ENCODE results near the gene SFXN5. TPM values are rescaled to one million over a fixed set of nuclear protein-coding genes. Genes with fewer than 3 reads are reported as not detected.
A peak's percentile ranks its signal among the peaks of the same experiment; 100 is the strongest.

Gene SFXN5
- total RNA-seq, 6 experiments from 2014 or later = 10.2 to 17.0 (median 14.7) TPM

- H3K4me1 Mint-ChIP-seq (ENCODE audit: low read depth) = no peaks in the 10 kb centered on the region
Observed at GRCh38 chr2:73043929-73044832, 27.3 kb downstream of the SFXN5 start.

GRCh38 chr2:73043276-73043675 is 28.2 kb downstream of the SFXN5 start:
- no peak overlapping the region for H3K27ac Mint-ChIP-seq
- no peaks in the 10 kb centered on the region for H3K9me3 Mint-ChIP-seq
- peaks cover 1% of the 10 kb centered on the region; the same call in 1 of the 2 replicates for H3K27me3 Mint-ChIP-seq (ENCODE audit: insufficient read depth)
- no peak overlapping the region for H3K4me3 Mint-ChIP-seq
- TF ChIP-seq, protein P1, sequence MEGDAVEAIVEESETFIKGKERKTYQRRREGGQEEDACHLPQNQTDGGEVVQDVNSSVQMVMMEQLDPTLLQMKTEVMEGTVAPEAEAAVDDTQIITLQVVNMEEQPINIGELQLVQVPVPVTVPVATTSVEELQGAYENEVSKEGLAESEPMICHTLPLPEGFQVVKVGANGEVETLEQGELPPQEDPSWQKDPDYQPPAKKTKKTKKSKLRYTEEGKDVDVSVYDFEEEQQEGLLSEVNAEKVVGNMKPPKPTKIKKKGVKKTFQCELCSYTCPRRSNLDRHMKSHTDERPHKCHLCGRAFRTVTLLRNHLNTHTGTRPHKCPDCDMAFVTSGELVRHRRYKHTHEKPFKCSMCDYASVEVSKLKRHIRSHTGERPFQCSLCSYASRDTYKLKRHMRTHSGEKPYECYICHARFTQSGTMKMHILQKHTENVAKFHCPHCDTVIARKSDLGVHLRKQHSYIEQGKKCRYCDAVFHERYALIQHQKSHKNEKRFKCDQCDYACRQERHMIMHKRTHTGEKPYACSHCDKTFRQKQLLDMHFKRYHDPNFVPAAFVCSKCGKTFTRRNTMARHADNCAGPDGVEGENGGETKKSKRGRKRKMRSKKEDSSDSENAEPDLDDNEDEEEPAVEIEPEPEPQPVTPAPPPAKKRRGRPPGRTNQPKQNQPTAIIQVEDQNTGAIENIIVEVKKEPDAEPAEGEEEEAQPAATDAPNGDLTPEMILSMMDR (IDR thresholded peaks at IDR 0.05) = no peak
- no peaks in the 10 kb centered on the region for H3K36me3 Mint-ChIP-seq (ENCODE audit: low read depth)
- no peaks in the 10 kb centered on the region for H3K4me1 Mint-ChIP-seq (ENCODE audit: low read depth)
- DNase-seq = no peak

More at GRCh38 chr2:73043929-73044832, 27.3 kb downstream of the SFXN5 start:
- H3K27ac Mint-ChIP-seq = no peak overlapping the region
- peaks cover 1% of the 10 kb centered on the region; the same call in 1 of the 2 replicates for H3K27me3 Mint-ChIP-seq (ENCODE audit: insufficient read depth)
- H3K4me3 Mint-ChIP-seq = no peak overlapping the region
- H3K36me3 Mint-ChIP-seq (ENCODE audit: low read depth) = no peaks in the 10 kb centered on the region
- H3K9me3 Mint-ChIP-seq = no peaks in the 10 kb centered on the region
- no peak for DNase-seq
- TF ChIP-seq, protein P1 (IDR thresholded peaks at IDR 0.05) = no peak

DNA sequence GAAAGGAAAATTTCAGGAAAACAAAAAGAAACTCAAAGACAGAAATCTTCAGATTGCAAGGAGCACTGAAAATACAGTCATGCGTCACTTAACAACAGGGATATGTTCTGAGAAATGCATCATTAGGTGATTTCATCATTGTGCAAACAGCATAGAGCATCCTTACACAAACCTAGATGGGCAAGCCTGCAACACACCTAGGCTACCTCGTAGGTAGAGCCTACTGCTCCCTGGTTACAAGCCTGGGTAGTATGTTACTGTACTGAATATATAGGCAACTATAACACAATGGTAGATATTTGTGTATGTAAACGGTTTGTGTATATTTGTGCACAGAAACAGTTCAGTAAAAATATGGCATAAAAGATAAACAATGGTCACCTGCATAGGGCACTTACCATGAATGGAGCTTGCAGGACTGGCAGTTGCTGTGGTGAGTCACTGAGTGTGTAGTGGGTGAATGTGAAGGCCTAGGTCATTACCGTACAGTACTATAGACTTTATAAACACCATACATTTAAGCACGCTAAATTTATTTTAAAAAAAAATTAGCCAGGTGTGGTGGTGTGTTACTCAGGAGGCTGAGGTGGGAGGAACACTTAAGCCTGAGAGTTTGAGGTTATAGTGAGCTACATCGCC is 33.4 kb downstream of the SFXN5 start:
- H3K27ac Mint-ChIP-seq = no peak overlapping the region
- H3K4me1 Mint-ChIP-seq (ENCODE audit: low read depth) = no peaks in the 10 kb centered on the region
- no peaks in the 10 kb centered on the region for H3K36me3 Mint-ChIP-seq (ENCODE audit: low read depth)
- peaks cover 3% of the 10 kb centered on the region for H3K27me3 Mint-ChIP-seq (ENCODE audit: insufficient read depth)
- H3K9me3 Mint-ChIP-seq = no peaks in the 10 kb centered on the region
- no peak overlapping the region for H3K4me3 Mint-ChIP-seq
- no peak for DNase-seq
- TF ChIP-seq, protein P1 (IDR thresholded peaks at IDR 0.05) = no peak

DNA sequence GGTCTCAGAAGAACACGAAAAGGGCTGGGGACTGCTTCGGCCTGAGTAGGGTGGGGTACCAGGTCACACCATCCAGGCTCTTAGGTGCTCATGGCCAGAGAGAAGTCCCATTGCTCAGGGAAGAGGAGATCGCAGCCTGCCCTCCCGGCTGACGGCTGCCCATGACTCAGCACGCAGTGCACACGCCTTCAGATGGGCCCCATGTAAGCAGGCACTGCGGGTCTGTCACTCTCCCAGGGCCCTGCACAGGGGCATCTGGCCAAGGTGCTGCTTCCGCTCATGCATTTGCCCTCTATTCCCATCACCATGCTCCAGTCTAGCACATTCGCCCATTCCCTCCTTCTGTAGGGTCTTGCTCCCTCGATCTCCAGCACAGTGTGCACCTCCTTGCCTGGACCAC is 34.7 kb downstream of the SFXN5 start:
- H3K36me3 Mint-ChIP-seq (ENCODE audit: low read depth) = no peaks in the 10 kb centered on the region
- no peak for DNase-seq
- TF ChIP-seq, protein P1 (IDR thresholded peaks at IDR 0.05) = no peak
- H3K9me3 Mint-ChIP-seq = no peaks in the 10 kb centered on the region
- no peak overlapping the region for H3K4me3 Mint-ChIP-seq
- no peak overlapping the region; the same call in 1 of the 2 replicates for H3K27ac Mint-ChIP-seq
- H3K4me1 Mint-ChIP-seq (ENCODE audit: low read depth) = no peaks in the 10 kb centered on the region
- peaks cover 3% of the 10 kb centered on the region for H3K27me3 Mint-ChIP-seq (ENCODE audit: insufficient read depth)

GRCh38 chr2:73035899-73036711 is 35.4 kb downstream of the SFXN5 start:
- no peak overlapping the region for H3K27ac Mint-ChIP-seq
- no peak for DNase-seq
- H3K36me3 Mint-ChIP-seq (ENCODE audit: low read depth) = no peaks in the 10 kb centered on the region; the same call in 1 of the 2 replicates
- H3K4me3 Mint-ChIP-seq = no peak overlapping the region
- peaks cover 3% of the 10 kb centered on the region for H3K27me3 Mint-ChIP-seq (ENCODE audit: insufficient read depth)
- no peaks in the 10 kb centered on the region for H3K9me3 Mint-ChIP-seq
- TF ChIP-seq, protein P1 (IDR thresholded peaks at IDR 0.05) = peak; percentile 37; the same call in 1 of the 2 replicates
- H3K4me1 Mint-ChIP-seq (ENCODE audit: low read depth) = no peaks in the 10 kb centered on the region
